IPS-NIHi11 (cell line): ENCODE measurements around the gene TEP1.
"Not testable (repeated sequence)": the region's sequence is repeated elsewhere in the genome, so short reads cannot be mapped to it uniquely, and the experiment has no call there.

Source experiments
- DNase-seq: peaks from one replicate; pipeline ENCODE4 v3.0.0; 2012; ENCODE audit warnings: mixed read lengths, low spot score

TEP1 gene

GRCh38 chr14:20386276-20386855 is 26.9 kb downstream of the TEP1 start:
- no peak for DNase-seq

DNA sequence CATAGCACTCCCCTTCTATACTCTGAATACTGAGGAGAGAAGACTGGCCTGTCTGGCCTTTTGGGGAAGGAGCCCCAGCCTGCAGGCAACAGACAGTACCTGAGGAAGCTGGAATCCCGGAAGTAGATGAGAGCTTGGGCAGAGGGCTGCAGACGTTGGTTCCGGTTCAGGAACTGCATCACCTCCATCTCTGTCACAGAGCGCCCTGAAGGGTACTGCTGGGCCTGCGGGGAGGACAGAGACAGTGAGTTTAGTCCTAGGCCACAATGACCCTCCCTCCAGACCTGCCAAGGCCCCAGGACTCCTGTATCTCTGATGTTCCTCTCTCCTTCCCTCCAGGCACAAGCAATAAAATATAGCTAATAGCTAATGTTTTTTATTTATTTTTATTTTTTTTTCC is 28.4 kb downstream of the TEP1 start:
- no peak for DNase-seq

DNA sequence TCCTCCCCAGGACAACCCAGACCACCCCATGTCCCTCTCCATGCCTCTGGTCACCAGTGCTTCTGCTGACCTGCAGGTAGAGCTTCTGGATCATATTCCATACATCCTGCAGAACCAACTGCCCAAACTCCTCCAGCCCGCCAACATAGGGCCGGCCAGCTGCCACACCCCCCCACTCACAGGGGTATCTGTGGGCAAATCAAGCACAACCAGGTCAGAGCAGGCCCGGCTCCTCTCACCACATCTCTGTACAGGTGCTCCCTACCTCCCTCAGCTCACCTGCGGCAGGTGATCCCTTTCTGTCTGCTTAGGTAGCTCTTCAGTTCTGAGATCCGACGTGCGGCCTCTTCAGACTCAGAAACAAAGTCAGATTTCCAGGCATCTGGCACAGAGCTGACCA is 29.0 kb downstream of the TEP1 start:
- no peak for DNase-seq

- DNase-seq: no peak
These were observed 29.7 kb downstream of the TEP1 start for GRCh38 chr14:20383636-20384035.

DNA sequence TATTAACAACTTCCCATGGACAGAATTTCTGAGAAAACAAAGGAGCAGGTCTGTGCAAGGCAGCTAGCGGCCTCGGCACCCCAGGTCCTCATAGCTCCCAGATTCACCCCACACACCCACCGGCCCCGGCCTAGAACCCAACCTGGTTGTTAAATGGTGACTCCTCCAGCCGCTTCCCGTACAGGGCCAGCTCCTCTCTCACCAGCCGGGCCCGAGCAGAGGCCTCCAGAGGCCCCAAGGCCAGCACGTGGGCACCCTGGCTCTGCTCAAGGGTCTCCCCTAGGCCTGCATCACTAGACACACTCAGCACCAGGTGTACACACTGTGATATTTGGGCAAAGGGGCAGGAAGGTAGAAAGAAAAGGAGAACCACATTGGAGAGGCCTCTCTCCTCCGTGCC is 30.3 kb downstream of the TEP1 start:
- DNase-seq: no peak

DNA sequence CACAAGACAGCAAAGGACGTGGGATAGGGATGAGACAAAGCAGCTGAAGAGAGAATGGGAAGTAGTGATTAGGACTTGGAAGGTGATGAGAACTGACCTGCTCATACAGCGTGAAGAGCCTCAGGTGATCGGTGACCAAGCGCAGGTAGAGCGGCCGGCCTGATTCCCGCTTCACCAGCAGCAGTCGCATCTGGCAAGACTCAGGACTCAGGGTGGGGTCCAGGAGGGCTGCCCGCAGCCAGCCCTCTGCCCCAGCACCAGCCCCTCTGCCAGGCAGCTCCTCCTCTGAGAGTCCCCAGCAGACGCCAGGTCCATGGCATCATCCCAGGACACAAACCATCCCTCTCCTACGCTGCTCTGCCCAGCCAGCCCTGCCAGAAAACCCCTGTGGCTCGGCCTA is 30.8 kb downstream of the TEP1 start:
- DNase-seq: no peak

DNA sequence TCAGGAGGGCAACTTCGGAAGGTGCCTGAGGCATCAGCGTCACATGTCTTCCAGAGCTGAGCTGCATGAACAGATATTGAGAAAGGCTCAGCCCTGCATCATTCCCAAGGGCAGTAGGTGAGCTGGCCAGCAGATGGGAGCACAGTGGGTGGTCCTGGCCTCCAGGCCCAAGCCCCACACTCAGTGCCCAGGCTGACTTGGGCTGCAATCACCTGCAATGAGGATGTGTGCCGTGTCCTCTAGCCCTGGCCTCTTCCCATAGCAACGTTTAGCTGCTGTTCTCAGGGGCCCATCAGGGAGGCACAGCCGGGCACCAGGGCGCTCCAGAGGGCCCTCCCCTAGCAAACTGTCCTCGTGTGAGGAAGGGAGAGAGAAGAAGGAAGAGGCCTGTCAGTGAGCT is 32.0 kb downstream of the TEP1 start:
- DNase-seq: no peak

- no peak for DNase-seq
These were observed 32.6 kb downstream of the TEP1 start for GRCh38 chr14:20380681-20381080.

DNA sequence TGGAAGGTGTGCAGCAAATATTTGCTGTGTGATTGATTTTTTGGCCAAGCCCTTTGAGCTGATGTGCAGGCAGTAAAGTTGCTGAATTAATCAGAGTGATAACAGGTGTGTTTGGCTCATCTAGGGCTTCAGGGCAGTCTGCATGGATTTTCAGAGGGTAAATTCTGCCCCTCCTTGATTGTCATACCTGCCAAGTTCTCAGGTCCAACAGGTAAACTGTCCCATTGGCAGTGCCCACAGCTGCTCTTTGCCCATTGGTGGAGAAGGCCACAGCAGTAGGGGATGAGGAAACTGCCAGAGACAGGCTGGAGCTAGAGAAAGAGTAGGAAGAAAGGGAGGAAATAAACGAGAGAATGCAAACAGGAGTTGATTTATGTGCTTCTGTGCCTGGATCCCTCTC is 33.6 kb downstream of the TEP1 start:
- no peak for DNase-seq

GRCh38 chr14:20377171-20377570 is 36.1 kb downstream of the TEP1 start:
- DNase-seq: no peak

DNA sequence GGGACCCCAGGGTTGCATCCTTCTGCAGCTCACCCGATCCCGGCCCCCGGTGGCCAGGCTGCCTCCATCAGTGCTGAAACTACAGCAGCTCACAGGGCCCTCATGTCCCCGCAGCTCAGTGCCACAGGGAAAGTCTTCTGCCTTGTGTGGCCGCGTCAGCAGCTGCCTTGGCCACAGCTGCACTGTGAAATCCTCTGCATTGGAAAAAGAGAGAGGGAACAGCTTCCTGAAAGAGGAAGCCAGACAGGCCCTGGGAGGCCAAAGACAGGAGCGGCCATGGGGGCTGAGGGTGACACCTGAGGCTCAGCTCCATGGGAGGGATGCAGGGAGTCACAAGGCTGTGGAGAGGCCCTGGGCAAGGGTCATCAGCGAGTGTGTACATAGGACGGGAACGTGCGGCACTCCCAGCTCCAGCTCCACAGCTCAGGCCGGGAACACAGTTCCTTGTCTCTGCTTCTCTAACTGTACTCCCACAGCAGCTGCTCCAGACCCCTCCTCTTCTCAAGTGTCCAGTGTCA is 37.2 kb downstream of the TEP1 start:
- no peak for DNase-seq

DNA sequence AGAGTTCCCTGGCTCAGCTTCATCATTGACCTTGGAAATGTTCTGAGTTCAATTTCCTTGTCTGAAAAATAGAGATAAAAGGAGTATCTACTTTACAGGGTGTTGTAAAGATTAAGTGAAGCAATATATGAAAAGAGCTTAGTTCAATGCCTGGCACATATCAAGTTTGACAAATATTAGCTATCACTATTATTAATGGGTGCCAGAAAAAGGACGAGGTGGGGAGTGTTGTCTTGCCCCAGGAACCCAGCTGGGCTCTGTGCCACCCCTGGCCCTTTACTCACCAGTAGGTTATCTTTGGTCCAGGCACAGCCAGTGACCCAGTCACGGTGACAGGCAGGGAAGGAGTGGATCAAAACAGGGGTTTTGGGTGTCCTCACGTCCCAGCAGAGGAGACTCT is 37.8 kb downstream of the TEP1 start:
- no peak for DNase-seq

DNA sequence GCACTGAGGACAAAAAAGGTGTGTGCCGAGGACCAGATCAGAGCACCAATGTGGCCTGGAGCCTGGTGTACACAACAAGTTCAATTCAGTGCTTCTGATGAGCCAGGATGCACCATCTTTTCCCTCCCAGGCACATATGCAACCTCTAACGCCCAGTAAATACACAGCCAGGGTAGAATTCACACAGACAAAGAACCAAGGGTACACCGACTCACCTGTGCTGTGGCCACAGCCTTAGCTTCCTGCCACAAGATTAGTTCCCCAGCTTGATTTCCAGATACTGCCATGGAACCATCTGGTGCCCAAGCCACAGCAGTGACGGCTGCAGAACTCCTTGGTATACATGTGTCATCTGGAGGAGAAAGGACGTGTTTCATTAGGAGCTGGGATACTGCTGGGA is 40.5 kb downstream of the TEP1 start:
- no peak for DNase-seq

DNA sequence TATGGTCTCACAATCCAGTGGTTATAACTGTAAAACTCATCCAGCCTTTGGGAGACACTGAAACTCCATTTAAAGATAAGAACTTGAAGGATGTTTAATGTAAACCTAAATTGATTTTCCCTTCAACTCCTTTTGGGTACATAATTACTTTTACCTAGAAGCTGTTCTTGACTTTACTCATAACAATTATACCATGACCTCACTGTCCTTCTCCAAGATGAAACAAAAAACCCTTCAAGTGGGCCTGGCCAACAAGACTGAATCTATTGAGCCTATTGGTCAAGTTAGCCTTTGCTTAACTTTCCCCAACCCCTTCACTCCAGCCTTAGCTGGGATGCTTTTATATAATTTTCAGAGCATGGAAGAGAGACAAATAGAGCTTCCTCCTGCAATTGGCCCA is 47.4 kb downstream of the TEP1 start:
- no peak for DNase-seq

- not testable (repeated sequence) for DNase-seq
These were observed 54.8 kb downstream of the TEP1 start for GRCh38 chr14:20358474-20358873.

- no peak for DNase-seq
These were observed 56.9 kb downstream of the TEP1 start for GRCh38 chr14:20356422-20356821.

GRCh38 chr14:20350860-20351259 is 62.4 kb downstream of the TEP1 start:
- no peak for DNase-seq

DNA sequence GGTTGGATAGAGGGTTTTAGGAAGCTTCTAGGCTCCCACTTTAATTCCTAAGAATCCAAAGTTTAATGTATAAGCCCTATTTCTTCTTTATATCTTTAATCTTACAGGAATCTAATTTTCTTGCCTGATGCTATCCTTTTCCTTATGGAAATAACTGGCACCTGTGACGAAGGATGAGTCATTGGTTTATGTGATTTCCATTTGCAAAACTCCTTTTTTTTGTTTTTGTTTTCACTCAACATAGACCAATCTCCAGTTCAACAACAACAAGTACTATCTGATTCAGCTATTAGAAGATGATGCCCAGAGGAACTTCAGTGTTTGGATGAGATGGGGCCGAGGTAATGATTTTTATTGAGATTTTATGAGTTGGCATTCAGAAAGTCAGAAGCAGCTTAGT is 63.0 kb downstream of the TEP1 start:
- DNase-seq: no peak

GRCh38 chr14:20347747-20348146 is 65.6 kb downstream of the TEP1 start:
- DNase-seq: no peak

GRCh38 chr14:20346713-20347112 is 66.6 kb downstream of the TEP1 start:
- DNase-seq: no peak

DNA sequence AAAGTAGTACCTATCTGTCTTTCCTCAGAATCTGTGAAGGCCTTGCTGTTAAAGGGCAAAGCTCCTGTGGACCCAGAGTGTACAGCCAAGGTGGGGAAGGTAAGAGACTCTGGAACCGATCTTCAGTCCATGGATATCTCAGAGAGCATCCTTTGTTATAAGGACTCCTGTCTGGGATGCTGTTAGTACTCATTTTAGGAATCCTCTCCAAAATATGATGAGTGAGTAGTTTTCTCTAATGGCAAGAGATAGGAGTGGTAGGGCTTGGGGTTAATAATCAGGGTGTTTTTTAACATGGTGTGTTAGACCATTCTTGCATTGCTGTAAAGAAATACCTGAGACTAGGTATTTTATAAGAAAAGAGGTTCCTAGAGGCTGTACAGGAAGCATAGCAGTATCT is 67.9 kb downstream of the TEP1 start:
- DNase-seq: no peak

DNA sequence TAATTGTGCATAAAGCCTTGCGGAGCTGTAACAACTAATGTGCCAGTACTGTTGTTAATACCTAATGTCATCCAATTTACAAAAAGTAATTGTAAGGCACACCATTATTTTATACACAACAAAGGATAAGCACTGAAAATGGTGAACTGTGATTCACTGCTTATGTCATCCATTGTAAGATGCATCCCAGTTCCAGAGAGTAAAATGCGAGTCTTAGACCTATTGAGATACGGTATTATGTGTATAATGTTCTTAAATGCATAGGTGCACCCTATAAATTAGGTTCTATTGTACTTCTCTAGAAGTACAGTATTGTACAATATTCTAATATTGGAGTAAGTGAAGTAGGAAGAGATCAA is 69.5 kb downstream of the TEP1 start:
- DNase-seq: no peak

GRCh38 chr14:20343092-20343861 is 70.0 kb downstream of the TEP1 start, which contains the start of gene PARP2:
PARP2 (plus strand) TSS chr14:20343635; CDS start chr14:20343642, 7 bp downstream.
- peak; percentile 93 for DNase-seq

DNA sequence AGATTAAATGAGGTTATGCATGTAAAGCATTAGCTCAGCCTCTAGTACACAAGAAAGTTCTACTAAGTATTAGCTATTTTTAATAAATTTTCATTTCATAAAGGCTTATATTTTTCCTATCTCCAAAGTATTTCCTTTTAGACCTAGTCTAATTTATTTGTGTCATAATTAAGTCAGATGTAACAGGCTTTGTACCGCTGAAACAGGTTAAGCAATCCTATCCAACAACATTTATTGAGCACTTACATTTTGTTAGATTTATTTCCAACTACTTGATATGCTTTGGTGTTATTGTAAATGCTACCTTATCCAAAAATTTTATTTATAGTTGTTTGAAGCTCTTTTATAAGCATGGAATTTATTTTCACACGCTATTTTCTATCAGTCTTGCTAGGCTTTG is 71.7 kb downstream of the TEP1 start:
- DNase-seq: no peak
